ENCODE results near the gene SLC12A6.

DNA sequence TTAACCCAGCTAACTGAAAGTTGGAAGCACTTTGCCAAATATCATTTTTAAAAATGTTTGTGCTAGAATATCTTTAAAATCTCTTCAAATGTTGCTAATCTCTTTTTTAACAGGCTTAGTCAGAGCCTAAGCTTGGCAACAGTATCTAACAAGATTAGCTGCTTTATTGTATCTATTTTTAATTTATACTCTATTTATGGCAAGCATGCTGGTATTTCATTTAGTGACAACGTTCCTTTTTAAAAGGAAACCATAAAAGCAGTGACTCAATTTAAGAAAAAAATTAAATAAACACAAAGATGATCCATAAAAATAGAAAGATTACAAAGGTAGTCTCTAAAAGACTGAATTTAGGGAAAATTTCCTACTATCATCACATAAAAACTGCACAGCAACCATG is 40.5 kb downstream of the SLC12A6 start:
- TF ChIP-seq POLR2A (IDR thresholded peaks at IDR 0.05) (no peak), POLR2AphosphoS5 (IDR thresholded peaks at IDR 0.05) (no peak), EP300 (IDR thresholded peaks at IDR 0.05; ENCODE audit: low read depth) (no peak)
- TF ChIP-seq, protein P1, sequence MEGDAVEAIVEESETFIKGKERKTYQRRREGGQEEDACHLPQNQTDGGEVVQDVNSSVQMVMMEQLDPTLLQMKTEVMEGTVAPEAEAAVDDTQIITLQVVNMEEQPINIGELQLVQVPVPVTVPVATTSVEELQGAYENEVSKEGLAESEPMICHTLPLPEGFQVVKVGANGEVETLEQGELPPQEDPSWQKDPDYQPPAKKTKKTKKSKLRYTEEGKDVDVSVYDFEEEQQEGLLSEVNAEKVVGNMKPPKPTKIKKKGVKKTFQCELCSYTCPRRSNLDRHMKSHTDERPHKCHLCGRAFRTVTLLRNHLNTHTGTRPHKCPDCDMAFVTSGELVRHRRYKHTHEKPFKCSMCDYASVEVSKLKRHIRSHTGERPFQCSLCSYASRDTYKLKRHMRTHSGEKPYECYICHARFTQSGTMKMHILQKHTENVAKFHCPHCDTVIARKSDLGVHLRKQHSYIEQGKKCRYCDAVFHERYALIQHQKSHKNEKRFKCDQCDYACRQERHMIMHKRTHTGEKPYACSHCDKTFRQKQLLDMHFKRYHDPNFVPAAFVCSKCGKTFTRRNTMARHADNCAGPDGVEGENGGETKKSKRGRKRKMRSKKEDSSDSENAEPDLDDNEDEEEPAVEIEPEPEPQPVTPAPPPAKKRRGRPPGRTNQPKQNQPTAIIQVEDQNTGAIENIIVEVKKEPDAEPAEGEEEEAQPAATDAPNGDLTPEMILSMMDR (IDR thresholded peaks at IDR 0.05): no peak

All from transverse colon (tissue), 4 donors.